ENCODE results near the gene TMEM184B. TPM values are rescaled to one million over a fixed set of nuclear protein-coding genes. Genes with fewer than 3 reads are reported as not detected.

Gene TMEM184B
- total and polyA plus RNA-seq, 2 donors (not counting 1 experiment from before 2014, with no cell fraction given): 9.9 to 24.7 TPM

DNA sequence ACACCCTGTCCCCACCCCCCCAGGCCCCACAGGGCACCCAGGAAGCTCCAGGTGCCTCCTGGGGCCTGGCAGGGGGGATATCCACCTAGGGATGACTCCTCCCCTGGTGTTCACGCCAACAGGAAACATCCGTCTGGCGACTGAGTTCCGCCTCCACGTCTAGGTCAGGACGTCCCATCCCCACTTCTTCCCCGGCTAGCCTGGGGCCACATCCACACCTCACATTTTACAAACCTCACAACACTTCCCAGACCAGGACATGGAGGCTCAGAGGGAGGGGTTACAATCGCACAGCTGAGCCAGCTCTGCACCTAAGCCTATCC, 50.1 kb downstream of the TMEM184B start:
- WGBS (ENCODE audit: insufficient coverage): 78% methylated on average over 8 of the region's 8 CpGs
- Mint-ChIP-seq H3K27ac (no peak overlapping the region), H3K4me1 (no peaks in the 10 kb centered on the region), H3K9me3 (ENCODE audit: insufficient read depth) (no peaks in the 10 kb centered on the region), H3K4me3 (no peak overlapping the region), H3K27me3 (no peaks in the 10 kb centered on the region)
- no peaks in the 10 kb centered on the region for H3K9me3 ChIP-seq (ENCODE audit: control extremely low read depth in 1 of 3, control insufficient read depth in 2 of 3, insufficient read depth in 1 of 3, low read length in 2 of 3)
- H3K4me3 ChIP-seq (ENCODE audit: control extremely low read depth in 1 of 5, extremely low read depth in 1 of 5, insufficient read depth in 1 of 5, low read depth in 2 of 5, low read length in 4 of 5): no peak overlapping the region
- POLR2A ChIA-PET: no interaction called here
- DNase-seq: no peak
- TF ChIP-seq, protein P1, sequence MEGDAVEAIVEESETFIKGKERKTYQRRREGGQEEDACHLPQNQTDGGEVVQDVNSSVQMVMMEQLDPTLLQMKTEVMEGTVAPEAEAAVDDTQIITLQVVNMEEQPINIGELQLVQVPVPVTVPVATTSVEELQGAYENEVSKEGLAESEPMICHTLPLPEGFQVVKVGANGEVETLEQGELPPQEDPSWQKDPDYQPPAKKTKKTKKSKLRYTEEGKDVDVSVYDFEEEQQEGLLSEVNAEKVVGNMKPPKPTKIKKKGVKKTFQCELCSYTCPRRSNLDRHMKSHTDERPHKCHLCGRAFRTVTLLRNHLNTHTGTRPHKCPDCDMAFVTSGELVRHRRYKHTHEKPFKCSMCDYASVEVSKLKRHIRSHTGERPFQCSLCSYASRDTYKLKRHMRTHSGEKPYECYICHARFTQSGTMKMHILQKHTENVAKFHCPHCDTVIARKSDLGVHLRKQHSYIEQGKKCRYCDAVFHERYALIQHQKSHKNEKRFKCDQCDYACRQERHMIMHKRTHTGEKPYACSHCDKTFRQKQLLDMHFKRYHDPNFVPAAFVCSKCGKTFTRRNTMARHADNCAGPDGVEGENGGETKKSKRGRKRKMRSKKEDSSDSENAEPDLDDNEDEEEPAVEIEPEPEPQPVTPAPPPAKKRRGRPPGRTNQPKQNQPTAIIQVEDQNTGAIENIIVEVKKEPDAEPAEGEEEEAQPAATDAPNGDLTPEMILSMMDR (IDR thresholded peaks at IDR 0.05): no peak
- TF ChIP-seq EZH2 (IDR thresholded peaks at IDR 0.05; ENCODE audit: borderline replicate concordance, insufficient read depth, low read depth, low read length, poor library complexity, severe bottlenecking): no peak
- H2AFZ ChIP-seq (ENCODE audit: insufficient read depth, low read depth, low read length, poor library complexity, severe bottlenecking): no peak overlapping the region
- ATAC-seq (ENCODE audit: low read depth): no peak
- intact Hi-C loops (cut with micrococcal nuclease): no loop called here
- no peaks in the 10 kb centered on the region for H3K79me2 ChIP-seq (ENCODE audit: control insufficient read depth, insufficient read depth, low read length)
- no peaks in the 10 kb centered on the region for H3K4me1 ChIP-seq (ENCODE audit: control insufficient read depth in 2 of 2, insufficient read depth in 2 of 2, low read length in 2 of 2)
- H3K27ac ChIP-seq (ENCODE audit: low read length in 2 of 2): no peak overlapping the region
- CTCF ChIA-PET: interaction anchor here (0.8 to 1.0 kb wide), 2 partner anchors 8 to 19 kb away, joined by 3 read pairs; no protein-coding TSS in a partner anchor
- no peaks in the 10 kb centered on the region for H4K20me1 ChIP-seq (ENCODE audit: control insufficient read depth, insufficient read depth, low read length, poor library complexity, severe bottlenecking)
- H3K4me2 ChIP-seq (replicated peaks; ENCODE audit: low read depth, low read length, poor library complexity, severe bottlenecking): no peak overlapping the region
- H3K36me3 ChIP-seq (replicated peaks in 1 of 2; ENCODE audit: control extremely low read depth in 1 of 2, control insufficient read depth in 1 of 2, extremely low read depth in 1 of 2, insufficient read depth in 2 of 2, low read length in 1 of 2): no peaks in the 10 kb centered on the region
- no peaks in the 10 kb centered on the region for H3K27me3 ChIP-seq (replicated peaks in 1 of 4; ENCODE audit: control extremely low read depth in 1 of 4, control insufficient read depth in 3 of 4, insufficient read depth in 4 of 4, low read length in 3 of 4)
- no peak overlapping the region for H3K9ac ChIP-seq (ENCODE audit: low read length)

DNA sequence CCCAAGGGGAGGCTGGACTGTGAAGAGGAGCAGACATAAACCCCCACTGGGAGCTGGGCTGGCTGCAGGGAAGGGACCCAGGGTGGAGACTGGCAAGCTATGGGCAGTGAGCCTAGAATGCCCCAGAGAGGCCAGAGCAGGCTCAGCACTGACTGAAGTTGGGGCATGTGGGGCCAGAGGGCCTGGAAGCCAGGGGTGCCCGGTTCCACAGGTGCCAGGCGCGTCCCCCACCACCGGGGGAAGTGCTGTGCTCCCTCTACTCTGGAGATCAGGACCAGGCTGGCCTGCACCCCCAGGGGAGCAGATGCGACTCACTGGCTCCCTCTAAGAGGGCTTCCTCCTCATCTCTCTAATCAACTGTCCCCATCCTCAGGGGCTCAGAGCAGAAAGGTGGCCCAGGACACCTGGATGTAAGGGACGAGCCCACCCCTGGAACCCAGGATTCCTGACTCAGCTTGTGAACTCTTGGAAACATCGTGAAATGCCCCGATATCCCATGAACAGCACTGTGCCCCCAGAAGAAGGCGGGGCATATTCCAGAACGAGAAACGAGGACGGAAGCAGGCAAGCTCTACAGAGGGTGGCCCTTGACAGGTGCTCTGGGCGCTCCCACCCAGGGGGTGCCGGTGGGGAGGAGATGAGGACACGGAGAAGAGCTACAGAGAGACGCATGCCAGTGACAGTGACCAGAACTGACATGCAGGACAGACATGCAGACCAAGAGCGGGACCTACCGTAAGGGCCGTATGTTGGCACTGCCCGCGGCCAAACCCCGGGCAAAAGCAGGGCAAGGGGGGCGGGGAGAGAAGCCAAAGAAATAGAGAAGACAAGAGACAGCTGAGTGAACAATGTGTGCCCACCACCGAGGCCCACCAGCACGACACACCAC, 50.7 kb downstream of the TMEM184B start:
- ChIA-PET CTCF (interaction anchor here (0.8 to 1.0 kb wide), 2 partner anchors 7 to 19 kb away, joined by 3 read pairs; no protein-coding TSS in a partner anchor), POLR2A (no interaction called here)
- no peak overlapping the region for H3K4me3 Mint-ChIP-seq
- H4K20me1 ChIP-seq (ENCODE audit: control insufficient read depth, insufficient read depth, low read length, poor library complexity, severe bottlenecking): no peaks in the 10 kb centered on the region
- intact Hi-C loops (cut with micrococcal nuclease): no loop called here
- TF ChIP-seq, protein P1 (IDR thresholded peaks at IDR 0.05): no peak
- TF ChIP-seq EZH2 (IDR thresholded peaks at IDR 0.05; ENCODE audit: borderline replicate concordance, insufficient read depth, low read depth, low read length, poor library complexity, severe bottlenecking): no peak
- H3K27me3 Mint-ChIP-seq: no peaks in the 10 kb centered on the region
- H3K9ac ChIP-seq (ENCODE audit: low read length): no peak overlapping the region
- no peak overlapping the region for H3K4me2 ChIP-seq (replicated peaks; ENCODE audit: low read depth, low read length, poor library complexity, severe bottlenecking)
- ATAC-seq (ENCODE audit: low read depth) (no peak), DNase-seq (no peak)
- no peaks in the 10 kb centered on the region for H3K79me2 ChIP-seq (ENCODE audit: control insufficient read depth, insufficient read depth, low read length)
- H2AFZ ChIP-seq (ENCODE audit: insufficient read depth, low read depth, low read length, poor library complexity, severe bottlenecking): no peak overlapping the region
- no peak overlapping the region for H3K27ac ChIP-seq (ENCODE audit: low read length in 2 of 2)
- no peaks in the 10 kb centered on the region for H3K4me1 ChIP-seq (ENCODE audit: control insufficient read depth in 2 of 2, insufficient read depth in 2 of 2, low read length in 2 of 2)
- no peak overlapping the region for H3K4me3 ChIP-seq (ENCODE audit: control extremely low read depth in 1 of 5, extremely low read depth in 1 of 5, insufficient read depth in 1 of 5, low read depth in 2 of 5, low read length in 4 of 5)
- H3K36me3 ChIP-seq (replicated peaks in 1 of 2; ENCODE audit: control extremely low read depth in 1 of 2, control insufficient read depth in 1 of 2, extremely low read depth in 1 of 2, insufficient read depth in 2 of 2, low read length in 1 of 2): no peaks in the 10 kb centered on the region
- WGBS (ENCODE audit: insufficient coverage): 94% methylated on average over 23 of the region's 25 CpGs
- H3K9me3 Mint-ChIP-seq (ENCODE audit: insufficient read depth): no peaks in the 10 kb centered on the region
- H3K4me1 Mint-ChIP-seq: no peaks in the 10 kb centered on the region
- H3K9me3 ChIP-seq (ENCODE audit: control extremely low read depth in 1 of 3, control insufficient read depth in 2 of 3, insufficient read depth in 1 of 3, low read length in 2 of 3): no peaks in the 10 kb centered on the region
- no peak overlapping the region for H3K27ac Mint-ChIP-seq
- H3K27me3 ChIP-seq (replicated peaks in 1 of 4; ENCODE audit: control extremely low read depth in 1 of 4, control insufficient read depth in 3 of 4, insufficient read depth in 4 of 4, low read length in 3 of 4): no peaks in the 10 kb centered on the region
